HG02588 (cell line): ENCODE measurements around the gene HUNK.

Source experiments
- ATAC-seq: cut with Tn5 transposase; IDR thresholded peaks from one replicate; pipeline ENCODE4 v1.9.1; 2021; ENCODE audit warnings: mild to moderate bottlenecking, moderate library complexity; ENCODE audit not compliant: unreplicated experiment

Gene HUNK

DNA sequence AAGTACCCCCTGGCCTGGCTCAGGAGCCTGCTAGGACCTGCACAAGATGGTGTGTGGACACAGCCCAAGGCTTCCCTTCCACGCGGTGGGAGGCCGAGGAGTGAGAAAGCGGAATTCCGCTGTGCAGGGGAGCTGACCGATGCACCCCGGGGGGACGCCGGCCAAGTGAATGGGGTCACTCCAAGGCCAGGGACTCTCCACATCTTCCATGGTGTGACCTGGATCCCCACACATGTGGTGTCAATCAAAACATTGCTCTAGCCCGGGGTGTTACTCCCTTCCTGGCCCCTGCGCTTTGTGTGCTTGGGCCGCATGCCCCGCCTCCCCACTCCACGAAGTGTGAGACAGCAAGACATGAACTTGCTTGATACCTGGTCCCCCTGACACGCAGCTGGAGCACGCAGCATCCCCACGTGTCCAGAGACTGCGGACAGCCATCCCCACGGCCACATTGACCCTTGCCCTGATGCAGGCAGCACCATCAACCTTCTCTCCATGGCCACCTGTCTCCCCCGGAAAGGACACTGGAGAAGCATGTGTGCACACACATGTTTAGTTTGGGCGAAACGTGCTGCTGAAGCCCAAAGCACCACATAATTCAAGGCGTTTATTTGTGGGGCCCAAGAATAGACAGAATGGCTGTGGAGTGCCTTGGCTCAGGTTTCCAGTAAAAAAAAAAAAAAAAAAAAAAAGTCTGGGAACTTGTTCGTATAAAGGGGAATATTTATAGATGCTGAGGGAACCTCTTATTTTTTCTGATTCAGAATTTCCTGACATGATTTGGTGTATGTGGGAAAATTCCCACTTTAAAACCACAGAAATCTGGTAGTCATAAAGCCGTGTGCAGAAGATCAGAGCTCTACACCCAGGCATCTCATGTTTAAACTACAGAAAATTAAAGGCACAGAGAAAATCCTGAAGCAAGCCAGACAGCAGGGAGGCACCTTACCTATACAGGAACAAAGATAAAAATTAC is 171.7 kb downstream of the HUNK start:
- no peak for ATAC-seq

DNA sequence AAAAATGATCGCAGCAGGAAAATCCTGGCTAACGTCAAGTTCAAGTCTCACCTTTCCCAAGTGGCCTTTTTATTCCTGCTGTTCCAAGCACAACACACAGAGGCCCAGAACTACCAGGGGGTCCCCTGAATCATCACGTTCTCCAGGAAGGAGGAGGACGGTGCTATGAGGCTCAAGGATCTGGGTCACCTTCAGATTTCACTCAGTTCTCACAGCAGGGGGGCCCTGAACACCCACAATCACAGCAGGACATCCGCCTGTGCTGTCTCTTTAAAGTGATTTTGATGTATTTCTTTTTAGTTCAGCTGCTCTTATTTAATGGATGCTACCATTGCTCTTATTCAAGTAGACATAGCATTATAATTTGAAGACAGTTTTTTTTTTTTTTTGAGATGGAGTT is 173.4 kb downstream of the HUNK start:
- no peak for ATAC-seq

DNA sequence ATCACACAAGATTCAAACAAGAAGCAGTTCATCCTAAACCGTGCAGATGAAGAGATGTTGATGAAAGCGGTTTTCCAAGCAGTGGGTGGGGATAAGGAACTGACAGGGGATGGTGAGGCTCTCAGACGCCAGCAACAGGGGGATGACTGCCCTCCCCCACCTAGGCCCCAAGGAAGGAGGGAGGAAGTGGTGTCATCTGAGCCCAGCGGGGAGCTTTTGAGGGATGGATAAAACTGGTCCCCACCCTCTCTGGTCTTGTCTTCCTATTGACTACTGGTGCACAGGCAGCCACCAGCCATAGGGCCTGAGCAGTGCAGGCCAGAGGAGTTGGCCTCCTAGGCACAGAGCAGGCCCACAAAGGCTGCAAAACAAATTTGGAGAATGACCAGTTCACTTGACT is 175.5 kb downstream of the HUNK start:
- no peak for ATAC-seq
